ENCODE results near the gene NFKBIB. TPM values are rescaled to one million over a fixed set of nuclear protein-coding genes. Genes with fewer than 3 reads are reported as not detected.

Gene NFKBIB
- total and polyA plus RNA-seq, 2 of the 8 experiments (the other 6 are each of a cell fraction or from before 2014, with no cell fraction given), result 37.3 to 44.1 TPM

- DNase-seq (ENCODE audit: low read depth in 1 of 2, low spot score in 2 of 2) (no peak), FAIRE-seq (no peak)
- no peak overlapping the region for H2BK20ac ChIP-seq (ENCODE audit: low read length)
- peaks cover 0 to 3% of the 10 kb centered on the region in 2 experiments for H4K20me1 ChIP-seq (replicated peaks in 1 of 2; ENCODE audit: control insufficient read depth in 1 of 2, insufficient read depth in 2 of 2, low read length in 2 of 2)
- no peak overlapping the region for H2AK5ac ChIP-seq (ENCODE audit: low read depth, low read length)
- H3K27me3 ChIP-seq (replicated peaks in 1 of 4; ENCODE audit: control insufficient read depth in 3 of 4, extremely low read depth in 1 of 4, insufficient read depth in 3 of 4, low read length in 3 of 4), result no peaks in the 10 kb centered on the region; a peak in 1 of 7 replicates
- ChIA-PET CTCF (ENCODE audit: partially characterized antibody) (interaction anchor here (0.6 to 1.3 kb wide), 2 partner anchors 12 to 163 kb away, joined by 3 read pairs; partner anchors contain the start of genes NFKBIB and SIRT2), POLR2A (ENCODE audit: partially characterized antibody) (interaction anchor here (0.8 to 1.4 kb wide), 11 partner anchors 9 to 74 kb away, joined by 3 to 6 read pairs (median 3); partner anchors contain the start of gene NFKBIB)
- no peak overlapping the region for H3K56ac ChIP-seq (replicated peaks; ENCODE audit: insufficient read length, low read depth, low read length)
- H3K27ac ChIP-seq (ENCODE audit: low read depth, low read length), result no peak overlapping the region
- H3K79me1 ChIP-seq (ENCODE audit: low read depth, low read length), result no peaks in the 10 kb centered on the region
- H3K9ac ChIP-seq (replicated peaks in 1 of 4; ENCODE audit: extremely low read depth in 1 of 4, low read depth in 3 of 4, low read length in 3 of 4), result no peak overlapping the region
- H3K4me2 ChIP-seq (ENCODE audit: insufficient read depth in 1 of 2, low read depth in 2 of 2, low read length in 2 of 2), result no peak overlapping the region
- H4K8ac ChIP-seq (ENCODE audit: extremely low read depth, insufficient read depth, low read length), result no peak overlapping the region; the same call in 1 of the 2 replicates
- H3K23ac ChIP-seq (ENCODE audit: insufficient read length), result no peak overlapping the region
- no peak overlapping the region for H4K91ac ChIP-seq (replicated peaks; ENCODE audit: insufficient read length, low read length)
- 74% methylated on average over 11 of the region's 16 CpGs; no CpG with 5 or more reads in 1 of the 2 experiments for WGBS, 2 experiments (ENCODE audit: extremely low coverage in 1 of 2, insufficient coverage in 1 of 2, insufficient read length in 1 of 2, insufficient replicate concordance in 2 of 2, low coverage in 1 of 2, low lambda C conversion rate in 2 of 2, missing lambda C conversion rate in 1 of 2)
- H3K14ac ChIP-seq (ENCODE audit: insufficient read length), result no peak overlapping the region
- H4K5ac ChIP-seq (ENCODE audit: insufficient read length, low read depth, low read length), result no peak overlapping the region
- no peaks in the 10 kb centered on the region for H3K79me2 ChIP-seq (ENCODE audit: control insufficient read depth in 1 of 2, insufficient read depth in 2 of 2, low read length in 2 of 2)
- H2BK12ac ChIP-seq (ENCODE audit: low read depth, low read length), result no peak overlapping the region
- H3K4me1 ChIP-seq (replicated peaks in 1 of 4; ENCODE audit: control insufficient read depth in 3 of 4, insufficient read depth in 4 of 4, low read length in 3 of 4), result peaks cover 0 to 8% (median 1%) of the 10 kb centered on the region in 4 experiments; a peak in 3 of 7 replicates
- H3K18ac ChIP-seq (ENCODE audit: extremely low read depth, low read length), result no peak overlapping the region; the same call in 1 of the 2 replicates
- no peak overlapping the region for H3K4ac ChIP-seq (replicated peaks; ENCODE audit: insufficient read length, low read depth, low read length)
- H2AFZ ChIP-seq (ENCODE audit: low read length), result no peak overlapping the region
- H3K23me2 ChIP-seq (ENCODE audit: low read depth, low read length), result no peaks in the 10 kb centered on the region; the same call in 1 of the 2 replicates
- peaks cover 0 to 12% (median under 1%) of the 10 kb centered on the region in 4 experiments; a peak in 3 of 8 replicates for H3K36me3 ChIP-seq (ENCODE audit: control insufficient read depth in 2 of 4, insufficient read depth in 4 of 4, low read length in 3 of 4)
- no peak overlapping the region for H2BK120ac ChIP-seq (replicated peaks; ENCODE audit: low read depth, low read length)
- no peak overlapping the region for H2BK5ac ChIP-seq (ENCODE audit: low read depth, low read length)
- no peaks in the 10 kb centered on the region; a peak in 1 of 4 replicates for H3K9me3 ChIP-seq (ENCODE audit: insufficient read depth in 2 of 2, low read depth in 1 of 2, low read length in 1 of 2)
- H3K4me3 ChIP-seq (ENCODE audit: extremely low read depth in 1 of 4, insufficient read depth in 2 of 4, low read depth in 3 of 4, low read length in 4 of 4), result 0 out of 8 replicates have a peak overlapping the region, but pooled peaks of 1 of the 4 experiments have one; percentile 12
- no peak overlapping the region for H2BK15ac ChIP-seq (ENCODE audit: low read length)
- TF ChIP-seq TEAD4 (IDR thresholded peaks at IDR 0.05; ENCODE audit: low read depth, low read length) (no peak), SIRT6 (IDR thresholded peaks at IDR 0.05; ENCODE audit: low read length) (no peak), SP4 (IDR thresholded peaks at IDR 0.05; ENCODE audit: low read length) (no peak), CREB1 (IDR thresholded peaks at IDR 0.05) (no peak), YY1 (IDR thresholded peaks at IDR 0.05; ENCODE audit: low read depth, low read length) (no peak), KDM1A (IDR thresholded peaks at IDR 0.05; ENCODE audit: borderline replicate concordance, low read length) (no peak), TAF7 (optimal IDR thresholded peaks at IDR 0.05; ENCODE audit: borderline replicate concordance, low read depth, low read length) (no peak), CTBP2 (IDR thresholded peaks at IDR 0.05; ENCODE audit: borderline replicate concordance, insufficient read depth, insufficient read length, low read length) (no peak), NRF1 (IDR thresholded peaks at IDR 0.05; ENCODE audit: low read depth, low read length) (no peak), CHD1 (IDR thresholded peaks at IDR 0.05; ENCODE audit: low read depth, low read length) (no peak), ZNF274 (IDR thresholded peaks at IDR 0.05; ENCODE audit: borderline replicate concordance, extremely low read depth, low read length) (no peak), PHF8 (conservative IDR thresholded peaks at IDR 0.05; ENCODE audit: low read depth, low read length) (no peak), RXRA (IDR thresholded peaks at IDR 0.05; ENCODE audit: insufficient read depth, low read depth, low read length) (no peak), SIX5 (IDR thresholded peaks at IDR 0.05; ENCODE audit: low read depth, low read length) (no peak)
Measured at GRCh38 chr19:38911388-38912001, 11.7 kb downstream of the NFKBIB start.

All from H1 (cell line).